ENCODE results near the gene RNF40. TPM values are rescaled to one million over a fixed set of nuclear protein-coding genes. Genes with fewer than 3 reads are reported as not detected.

RNF40 gene
- total RNA-seq, 1 donor from 2014 or later = 29.4 TPM

DNA sequence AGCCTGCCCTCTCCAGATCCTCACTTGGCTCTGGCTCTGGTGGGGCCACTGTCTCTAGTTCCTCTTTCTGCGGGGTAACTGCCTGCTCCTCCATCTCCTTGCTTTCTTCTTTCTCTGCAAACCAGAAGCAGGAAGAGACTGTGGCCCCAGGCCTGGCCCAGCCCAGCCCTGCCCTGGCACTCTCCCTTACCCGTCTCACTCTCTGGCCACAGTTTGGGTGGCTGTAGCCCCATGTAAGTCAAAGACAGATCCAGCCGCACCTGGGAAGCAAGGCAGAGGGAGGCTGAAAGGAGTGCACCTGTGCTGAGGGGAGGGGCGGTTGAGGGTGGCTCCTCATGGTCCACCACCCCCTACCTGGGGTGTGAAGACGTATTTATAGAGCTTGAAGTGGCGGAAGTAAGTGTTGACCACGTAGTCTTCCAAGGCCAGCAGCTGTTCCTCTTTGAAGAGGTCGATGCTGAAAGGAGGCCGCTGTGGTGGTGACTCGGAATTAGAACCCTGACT is 3.1 kb upstream of the RNF40 start:
- ATAC-seq (ENCODE audit: poor library complexity) (no peak), DNase-seq (no peak)
- intact Hi-C loops (cut with DNase I) = no loop called here

DNA sequence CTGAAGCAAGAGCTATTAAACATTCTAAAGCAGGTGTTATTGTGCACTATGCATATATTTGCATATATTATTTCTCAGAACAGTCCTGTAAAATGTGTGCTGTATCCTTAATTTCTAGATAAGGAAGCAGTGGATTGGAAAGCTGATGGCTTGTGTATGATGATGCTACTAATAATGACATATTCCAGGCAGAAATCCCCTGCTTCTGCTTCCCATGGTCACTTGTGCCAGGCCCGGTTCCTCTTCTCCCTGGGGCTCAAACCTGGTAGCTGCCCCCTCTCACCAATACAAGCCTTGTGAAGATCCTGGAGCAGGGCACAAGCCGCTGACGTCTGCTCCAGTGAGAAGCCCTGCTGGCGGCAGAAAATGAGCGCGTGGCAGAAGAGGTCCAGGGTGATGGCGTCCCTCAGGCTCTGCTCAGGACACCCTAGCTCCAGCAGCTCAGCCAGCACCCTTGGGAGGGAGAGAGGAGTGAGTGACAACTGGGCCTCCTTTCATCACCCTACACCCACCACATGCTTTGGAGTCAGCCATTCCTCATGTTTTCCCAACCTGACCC is 2.0 kb upstream of the RNF40 start:
- DNase-seq = no peak
- intact Hi-C loops (cut with DNase I) = no loop called here
- no peak for ATAC-seq (ENCODE audit: poor library complexity)

DNA sequence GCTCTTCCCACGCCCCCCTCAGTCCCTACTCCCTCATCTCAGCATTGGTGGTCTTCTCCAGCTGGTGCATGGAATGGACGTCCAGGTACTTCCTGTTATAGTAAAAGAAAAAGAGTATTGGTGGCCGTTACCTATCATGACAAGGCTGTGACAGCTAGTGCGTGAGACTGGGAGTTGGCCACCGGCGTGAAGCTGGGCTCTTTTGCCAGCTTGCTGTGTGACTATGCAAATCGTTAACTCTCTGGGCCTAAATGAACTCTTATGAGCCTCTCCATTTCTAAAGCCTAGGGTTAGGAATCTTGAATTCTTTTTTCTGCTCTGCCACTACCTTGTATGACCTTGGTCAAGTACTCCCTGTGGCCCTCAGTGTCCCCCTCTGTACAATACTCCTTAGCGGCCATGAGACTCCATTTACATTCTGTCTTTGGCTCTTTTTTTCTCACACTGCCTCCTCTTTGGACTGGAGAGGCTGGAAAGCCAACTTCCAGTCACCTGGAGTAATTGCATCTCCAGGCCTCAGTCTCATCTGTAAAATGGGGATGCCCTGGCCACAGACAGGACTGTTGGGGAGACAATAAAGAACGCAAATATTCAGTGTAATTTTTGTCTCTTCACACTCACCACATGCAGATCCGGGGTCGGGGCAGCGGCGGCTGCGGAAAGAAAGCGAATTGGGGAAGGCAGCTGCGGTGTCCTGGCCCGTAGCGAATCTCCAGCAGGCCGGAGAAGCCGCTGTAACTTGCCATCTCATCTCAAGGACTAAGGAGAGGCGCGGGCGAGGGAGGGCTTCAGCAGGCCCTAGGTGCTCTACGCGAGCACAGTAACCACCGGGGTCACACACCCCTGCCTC is 1.3 kb upstream of the RNF40 start:
- no peak for DNase-seq
- intact Hi-C loops (cut with DNase I) = no loop called here
- no peak for ATAC-seq (ENCODE audit: poor library complexity)

DNA sequence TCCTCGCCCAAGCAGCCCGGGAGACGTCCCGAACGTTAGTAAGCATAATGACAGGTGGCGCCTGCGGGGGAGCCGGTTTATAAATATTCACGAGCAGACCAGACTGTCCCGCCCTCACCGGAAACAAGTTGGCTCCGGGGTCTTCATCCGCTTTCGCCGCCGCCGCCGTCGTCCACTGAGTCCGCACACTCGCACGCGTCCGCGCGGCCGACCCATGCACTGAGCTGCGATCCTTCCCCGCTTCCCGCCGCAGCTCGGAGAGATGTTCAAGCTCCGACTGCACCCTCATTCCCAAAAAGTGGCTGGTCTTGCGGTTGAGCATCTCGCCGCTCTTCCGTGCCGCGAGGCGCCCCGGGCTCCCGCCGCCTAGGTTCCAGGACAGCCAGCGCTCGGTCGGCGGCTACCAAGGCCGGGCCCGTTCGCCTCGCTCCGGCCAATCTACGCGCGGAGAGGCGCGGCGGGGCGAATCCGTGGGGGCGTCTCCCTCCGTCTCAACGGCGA is 645 bp upstream of the RNF40 start:
- intact Hi-C loops (cut with DNase I) = no loop called here
- peak; percentile 21 for ATAC-seq (ENCODE audit: poor library complexity)
- no peak for DNase-seq

DNA sequence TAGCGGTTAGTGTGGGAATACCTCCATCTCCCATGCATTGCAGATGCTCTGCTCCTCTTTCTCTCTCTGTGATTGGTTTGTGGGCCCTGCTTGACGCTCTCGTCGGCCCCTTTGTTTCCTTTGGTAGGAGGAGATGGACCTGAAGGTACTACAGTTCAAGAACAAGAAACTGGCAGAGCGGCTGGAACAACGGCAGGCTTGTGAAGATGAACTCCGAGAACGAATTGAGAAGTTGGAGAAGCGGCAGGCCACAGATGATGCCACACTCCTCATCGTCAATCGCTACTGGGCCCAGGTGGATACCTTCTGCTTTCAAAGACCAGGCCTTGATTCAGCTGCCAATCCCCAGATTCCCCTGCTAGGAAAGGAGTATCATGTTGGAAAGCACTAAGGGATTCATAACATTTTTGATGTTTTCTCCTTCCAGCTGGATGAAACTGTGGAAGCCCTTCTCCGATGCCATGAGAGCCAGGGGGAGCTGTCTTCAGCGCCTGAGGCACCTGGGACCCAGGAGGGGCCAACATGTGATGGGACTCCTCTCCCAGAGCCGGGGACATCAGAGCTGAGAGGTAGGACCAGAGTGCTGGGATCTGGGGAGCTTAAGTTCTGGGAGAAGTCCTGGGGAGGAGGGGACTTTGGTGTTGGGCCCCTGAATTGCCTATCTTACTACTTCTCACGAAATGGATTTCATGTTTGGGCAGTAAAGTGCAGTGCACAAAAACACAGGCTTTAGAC is 1.0 kb downstream of the RNF40 start:
- DNase-seq (no peak), ATAC-seq (ENCODE audit: poor library complexity) (no peak)
- intact Hi-C loops (cut with DNase I) = no loop called here

DNA sequence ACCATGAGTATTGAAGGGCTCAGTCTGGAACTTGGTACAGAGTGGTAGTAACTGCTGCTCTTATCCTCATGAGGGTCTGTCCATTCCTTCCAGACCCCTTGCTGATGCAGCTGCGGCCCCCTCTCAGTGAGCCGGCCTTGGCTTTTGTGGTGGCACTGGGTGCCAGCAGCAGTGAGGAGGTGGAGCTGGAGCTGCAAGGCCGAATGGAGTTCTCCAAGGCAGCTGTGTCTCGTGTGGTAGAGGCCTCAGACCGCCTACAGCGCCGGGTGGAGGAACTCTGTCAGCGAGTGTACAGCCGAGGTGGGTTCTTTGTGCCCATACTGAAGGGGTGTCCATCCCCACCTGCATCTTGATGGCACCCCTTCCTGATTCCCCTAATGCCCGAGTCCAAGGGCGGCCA is 2.0 kb downstream of the RNF40 start:
- DNase-seq = no peak
- intact Hi-C loops (cut with DNase I) = no loop called here

DNA sequence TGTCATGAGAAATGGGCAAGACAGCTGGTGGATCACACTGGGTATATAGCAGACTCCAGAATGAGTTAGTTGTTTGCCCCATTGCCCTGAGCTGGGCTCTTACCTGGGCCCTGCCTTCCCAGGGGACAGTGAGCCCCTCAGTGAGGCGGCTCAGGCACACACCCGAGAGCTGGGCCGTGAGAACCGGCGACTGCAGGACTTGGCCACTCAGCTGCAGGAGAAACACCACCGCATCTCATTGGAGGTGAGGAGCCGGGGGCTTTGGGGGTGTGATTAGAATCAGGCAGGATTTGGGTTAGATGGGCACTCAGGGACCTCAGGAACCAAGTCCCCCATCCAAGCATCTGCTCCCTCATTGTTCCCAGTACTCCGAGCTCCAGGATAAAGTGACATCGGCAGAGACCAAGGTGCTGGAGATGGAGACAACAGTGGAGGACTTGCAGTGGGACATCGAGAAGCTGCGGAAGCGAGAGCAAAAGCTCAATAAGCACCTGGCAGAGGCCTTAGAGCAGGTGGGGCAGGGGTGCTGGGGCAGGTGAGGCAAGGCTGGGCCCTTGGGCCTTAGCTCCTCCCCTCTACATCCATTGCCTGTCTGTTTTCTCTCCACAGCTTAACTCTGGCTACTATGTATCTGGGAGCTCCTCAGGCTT is 2.8 kb downstream of the RNF40 start:
- no peak for ATAC-seq (ENCODE audit: poor library complexity)
- intact Hi-C loops (cut with DNase I) = no loop called here

More for the DNA sequence above, 2.0 kb downstream of the RNF40 start:
- no peak for ATAC-seq (ENCODE audit: poor library complexity)

DNA sequence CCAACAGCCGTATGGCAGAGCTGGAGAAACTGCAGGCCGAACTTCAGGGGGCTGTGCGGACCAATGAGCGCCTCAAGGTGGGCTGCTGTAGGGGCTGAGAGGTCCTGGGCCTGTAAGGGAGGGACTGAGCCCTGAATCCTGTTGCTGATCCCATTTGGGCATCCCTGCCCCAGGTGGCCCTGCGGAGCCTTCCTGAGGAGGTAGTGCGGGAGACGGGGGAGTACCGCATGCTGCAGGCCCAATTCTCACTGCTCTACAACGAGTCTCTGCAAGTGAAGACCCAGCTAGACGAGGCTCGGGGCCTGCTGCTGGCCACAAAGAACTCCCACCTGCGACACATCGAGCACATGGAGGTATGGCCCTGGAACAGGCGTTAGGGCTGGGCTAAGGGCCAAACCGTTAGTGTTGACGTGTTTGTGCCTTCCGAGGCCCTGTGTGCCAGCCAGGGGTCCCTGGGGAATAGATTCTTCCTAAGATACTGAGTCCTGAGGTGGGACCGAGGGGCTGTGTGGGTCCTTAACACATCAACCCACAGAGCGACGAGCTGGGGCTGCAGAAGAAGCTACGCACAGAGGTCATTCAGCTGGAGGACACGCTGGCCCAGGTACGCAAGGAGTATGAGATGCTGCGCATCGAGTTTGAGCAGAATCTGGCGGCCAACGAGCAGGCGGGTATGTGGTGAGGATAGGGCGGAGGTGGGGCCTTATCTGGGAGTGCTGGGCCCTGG is 4.2 kb downstream of the RNF40 start:
- peak; percentile 0 for ATAC-seq (ENCODE audit: poor library complexity)
- DNase-seq = no peak
- intact Hi-C loops (cut with DNase I) = no loop called here

More for the DNA sequence above, 2.8 kb downstream of the RNF40 start:
- DNase-seq = no peak

DNA sequence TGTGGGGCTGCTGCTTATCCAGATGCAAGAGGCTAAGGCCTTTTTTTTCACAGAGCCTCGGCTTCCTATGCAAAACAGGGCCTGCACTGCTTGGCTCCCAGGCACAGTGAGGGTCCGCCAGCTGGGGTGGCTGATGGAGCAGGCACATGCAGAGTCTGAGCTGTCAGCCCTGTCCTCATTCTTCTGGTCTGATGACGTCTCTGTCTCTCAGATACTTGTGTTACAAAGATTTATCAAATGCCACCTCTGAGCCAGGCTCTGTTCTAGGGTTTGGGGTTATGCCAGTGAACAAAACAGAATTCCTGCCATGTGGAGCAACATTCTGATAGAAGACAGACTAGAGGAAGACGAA is 4.8 kb downstream of the RNF40 start:
- DNase-seq (no peak), ATAC-seq (ENCODE audit: poor library complexity) (peak; percentile 51)
- intact Hi-C loops (cut with DNase I) = no loop called here

DNA sequence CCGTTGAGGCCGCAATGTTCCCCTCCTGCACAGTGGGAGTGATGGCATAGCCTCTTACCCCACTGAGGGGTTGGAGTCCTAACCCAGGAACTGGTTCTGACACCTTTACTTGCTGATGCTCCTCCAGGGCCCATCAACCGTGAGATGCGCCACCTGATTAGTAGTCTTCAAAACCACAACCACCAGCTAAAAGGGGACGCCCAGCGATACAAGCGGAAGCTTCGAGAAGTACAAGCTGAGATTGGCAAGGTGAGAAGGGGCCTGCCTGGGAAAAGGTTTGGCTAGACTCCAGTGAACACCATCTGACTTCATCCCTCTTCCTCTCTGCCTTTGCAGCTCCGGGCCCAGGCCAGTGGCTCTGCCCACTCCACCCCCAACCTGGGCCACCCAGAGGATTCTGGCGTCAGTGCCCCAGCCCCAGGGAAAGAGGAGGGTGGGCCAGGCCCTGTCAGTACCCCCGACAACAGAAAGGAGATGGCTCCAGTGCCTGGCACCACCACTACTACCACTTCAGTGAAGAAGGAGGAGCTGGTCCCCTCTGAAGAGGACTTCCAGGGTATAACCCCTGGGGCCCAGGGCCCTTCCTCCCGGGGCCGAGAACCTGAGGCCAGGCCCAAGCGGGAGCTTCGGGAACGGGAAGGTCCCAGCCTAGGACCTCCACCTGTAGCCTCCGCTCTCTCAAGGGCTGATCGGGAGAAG is 5.8 kb downstream of the RNF40 start:
- no peak for ATAC-seq (ENCODE audit: poor library complexity)
- DNase-seq = peak; percentile 27
- intact Hi-C loops (cut with DNase I) = no loop called here

DNA sequence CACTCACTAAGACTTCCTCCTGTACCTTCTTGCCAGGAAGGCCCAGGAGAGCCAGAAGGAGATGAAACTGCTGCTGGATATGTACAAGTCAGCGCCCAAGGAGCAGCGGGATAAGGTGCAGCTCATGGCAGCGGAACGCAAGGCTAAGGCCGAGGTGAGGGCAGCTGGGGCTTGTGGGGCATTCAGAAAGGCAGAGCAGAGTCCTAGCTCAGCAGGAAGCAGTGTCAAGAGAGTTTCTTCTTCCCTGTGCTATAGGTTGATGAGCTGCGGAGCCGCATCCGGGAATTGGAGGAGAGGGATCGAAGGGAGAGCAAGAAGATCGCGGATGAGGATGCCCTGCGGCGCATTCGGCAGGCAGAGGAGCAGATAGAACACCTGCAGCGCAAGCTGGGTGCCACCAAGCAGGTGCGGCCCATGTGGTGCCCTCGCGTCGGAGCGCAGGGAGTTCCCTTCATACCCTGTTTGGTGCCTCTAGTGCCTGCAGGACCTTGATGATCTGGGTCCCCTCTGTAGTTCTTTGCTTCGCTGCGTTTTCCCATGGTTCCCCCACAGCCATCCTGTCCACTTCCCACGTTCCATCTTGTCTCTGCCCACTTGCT is 6.6 kb downstream of the RNF40 start:
- intact Hi-C loops (cut with DNase I) = no loop called here
- DNase-seq (no peak), ATAC-seq (ENCODE audit: poor library complexity) (no peak)

DNA sequence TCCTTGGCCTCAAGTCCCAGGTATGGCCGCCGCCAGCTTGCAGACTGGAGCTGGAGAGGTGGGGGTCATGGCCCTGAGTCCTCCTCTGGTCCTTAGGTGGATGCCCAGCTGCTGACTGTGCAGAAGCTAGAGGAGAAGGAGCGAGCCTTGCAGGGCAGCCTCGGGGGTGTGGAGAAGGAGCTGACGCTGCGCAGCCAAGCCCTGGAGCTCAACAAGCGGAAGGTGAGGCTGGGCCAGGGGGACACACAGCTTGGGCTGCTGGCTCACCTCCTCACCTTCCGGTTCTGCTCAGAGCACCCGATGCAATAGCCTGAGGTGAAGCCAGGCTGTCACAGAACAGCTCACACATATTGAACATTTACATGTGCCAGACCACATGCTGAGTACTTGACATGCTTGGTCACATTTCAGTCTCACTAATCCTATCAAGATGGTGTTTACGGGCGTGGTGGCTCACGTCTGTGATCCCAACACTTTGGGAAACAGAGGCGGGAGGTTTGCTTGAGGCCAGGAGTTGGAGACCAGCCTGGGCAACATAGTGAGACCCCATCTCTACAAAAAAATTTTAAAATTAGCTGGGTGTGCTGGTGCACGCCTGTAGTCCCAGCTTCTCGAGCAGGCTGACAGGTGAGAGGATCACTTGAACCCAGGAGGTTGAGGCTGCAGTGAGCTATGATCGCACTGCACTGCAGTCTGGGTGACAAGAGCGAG is 7.4 kb downstream of the RNF40 start:
- intact Hi-C loops (cut with DNase I) = no loop called here
- ATAC-seq (ENCODE audit: poor library complexity) = no peak
- peak; percentile 30 for DNase-seq

DNA sequence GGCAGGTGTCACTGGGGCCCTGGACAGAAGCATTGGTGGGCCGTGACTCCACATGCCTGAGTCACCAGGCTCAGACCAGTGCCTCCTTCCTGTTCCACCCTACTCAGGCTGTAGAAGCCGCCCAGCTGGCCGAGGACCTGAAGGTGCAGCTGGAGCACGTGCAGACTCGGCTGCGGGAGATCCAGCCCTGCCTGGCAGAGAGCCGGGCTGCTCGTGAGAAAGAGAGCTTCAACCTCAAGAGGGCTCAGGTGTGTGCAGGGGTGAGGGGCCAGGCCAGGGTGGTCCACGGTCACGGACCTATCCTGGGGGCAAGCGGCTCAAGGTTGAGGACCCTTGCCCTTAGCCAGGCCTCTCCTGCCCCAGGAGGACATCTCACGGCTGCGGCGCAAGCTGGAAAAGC is 9.6 kb downstream of the RNF40 start:
- ATAC-seq (ENCODE audit: poor library complexity) = no peak
- no peak for DNase-seq
- intact Hi-C loops (cut with DNase I) = no loop called here

DNA sequence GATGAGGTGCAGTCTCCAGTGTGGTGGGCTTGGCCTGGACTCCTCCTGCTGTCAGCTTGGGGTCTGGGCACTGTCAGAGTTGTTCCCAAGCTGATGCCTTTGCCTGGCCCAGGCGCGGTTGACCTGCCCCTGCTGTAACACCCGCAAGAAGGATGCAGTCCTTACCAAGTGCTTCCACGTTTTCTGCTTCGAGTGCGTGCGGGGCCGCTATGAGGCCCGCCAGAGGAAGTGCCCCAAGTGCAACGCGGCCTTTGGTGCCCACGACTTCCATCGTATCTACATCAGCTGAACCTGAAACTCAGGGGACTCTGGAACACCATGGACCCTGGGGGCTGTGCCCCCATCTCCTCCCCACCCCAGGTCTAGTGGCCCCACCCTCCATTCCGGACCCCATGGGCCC is 11.7 kb downstream of the RNF40 start:
- intact Hi-C loops (cut with DNase I) = no loop called here
- no peak for DNase-seq
- ATAC-seq (ENCODE audit: poor library complexity) = no peak

DNA sequence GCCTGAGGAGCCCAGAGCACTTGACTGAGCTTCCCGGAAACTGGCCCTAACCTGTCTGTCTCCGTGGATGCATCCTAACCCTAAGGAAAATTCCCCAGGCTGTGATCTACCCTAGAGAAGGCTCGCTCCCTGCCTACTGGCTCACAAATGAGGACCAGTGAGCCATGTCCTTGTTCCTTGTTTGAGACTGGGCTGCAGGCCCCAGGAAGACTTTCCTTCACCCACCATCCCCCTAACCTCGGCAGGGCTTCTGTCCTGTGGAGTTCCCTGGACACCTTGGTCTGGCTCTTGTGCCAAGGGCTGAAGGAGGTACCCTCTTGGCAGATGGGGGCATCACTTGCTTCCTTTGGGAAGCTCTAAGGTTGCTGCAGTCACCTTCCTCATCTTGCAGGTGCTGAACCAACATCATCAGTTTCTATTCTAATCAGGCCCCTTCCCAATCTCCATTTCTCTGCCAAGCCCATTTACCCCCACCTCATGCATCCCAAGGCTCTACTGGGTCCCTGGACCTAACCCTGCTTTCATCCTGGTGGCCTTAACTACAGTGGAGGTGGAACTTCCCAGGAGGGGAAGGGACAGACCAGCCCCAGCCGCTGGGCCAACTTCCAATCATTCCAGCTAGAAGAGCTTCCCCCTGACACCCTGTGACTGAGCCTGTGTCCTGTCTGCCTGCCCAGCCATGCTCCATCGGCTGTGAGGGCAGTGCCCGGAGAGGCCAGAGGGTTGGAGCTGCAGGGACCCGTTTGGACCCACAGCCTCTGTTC is 12.4 kb downstream of the RNF40 start:
- intact Hi-C loops (cut with DNase I) = no loop called here
- ATAC-seq (ENCODE audit: poor library complexity) (peak; percentile 26), DNase-seq (no peak)

DNA sequence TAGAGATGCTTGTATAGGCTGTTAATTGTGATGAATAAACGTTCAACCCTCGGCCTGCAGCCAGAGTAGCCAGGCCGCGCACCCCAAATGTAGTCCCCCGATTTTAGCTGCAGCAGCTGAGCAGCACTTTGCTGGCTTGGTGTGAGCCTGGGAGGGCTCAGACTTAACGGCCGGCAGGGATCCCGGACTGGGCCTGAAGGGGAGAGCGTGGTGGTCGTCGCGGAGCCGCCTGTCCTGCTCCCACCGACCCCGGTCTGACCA is 12.9 kb downstream of the RNF40 start:
- intact Hi-C loops (cut with DNase I) = no loop called here
- no peak for ATAC-seq (ENCODE audit: poor library complexity)
- DNase-seq = no peak
